ENCODE results near the gene PCSK5.

PCSK5 gene

DNA sequence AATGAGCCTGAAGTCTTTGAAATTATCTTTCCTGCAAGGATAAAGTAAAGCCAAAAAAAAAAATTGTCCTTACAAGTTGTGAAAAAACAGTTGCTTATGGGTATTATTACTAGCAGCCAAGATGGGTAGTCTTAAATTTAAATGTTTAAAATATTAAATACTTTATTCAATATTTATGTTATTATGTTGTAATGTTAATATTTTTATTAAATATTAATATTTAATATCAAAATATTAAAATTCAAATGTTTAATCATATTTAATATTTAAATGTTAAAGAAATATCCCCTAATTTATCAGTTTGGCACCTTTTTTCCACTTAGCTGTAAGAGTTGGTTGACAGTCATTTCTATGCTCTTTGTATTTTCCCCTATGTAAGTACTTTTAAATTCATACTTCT is 86.1 kb downstream of the PCSK5 start:
- no peak for TF ChIP-seq GATA1 (IDR thresholded peaks at IDR 0.05; ENCODE audit: low read depth, low read length)
- DNase-seq: no peak

GRCh38 chr9:75979362-75979761 is 88.9 kb downstream of the PCSK5 start:
- no peak for TF ChIP-seq GATA1 (IDR thresholded peaks at IDR 0.05; ENCODE audit: low read depth, low read length)
- no peak for TF ChIP-seq POLR2A (IDR thresholded peaks at IDR 0.05; ENCODE audit: low read length)
- DNase-seq: no peak

GRCh38 chr9:75983319-75984045 is 93.0 kb downstream of the PCSK5 start:
- DNase-seq: no peak
- TF ChIP-seq POLR2A (IDR thresholded peaks at IDR 0.05; ENCODE audit: low read length) (no peak), GATA1 (IDR thresholded peaks at IDR 0.05; ENCODE audit: low read depth, low read length) (no peak)

GRCh38 chr9:75985515-75985914 is 95.0 kb downstream of the PCSK5 start:
- no peak for DNase-seq
- TF ChIP-seq POLR2A (IDR thresholded peaks at IDR 0.05; ENCODE audit: low read length) (no peak), GATA1 (IDR thresholded peaks at IDR 0.05; ENCODE audit: low read depth, low read length) (no peak)

DNA sequence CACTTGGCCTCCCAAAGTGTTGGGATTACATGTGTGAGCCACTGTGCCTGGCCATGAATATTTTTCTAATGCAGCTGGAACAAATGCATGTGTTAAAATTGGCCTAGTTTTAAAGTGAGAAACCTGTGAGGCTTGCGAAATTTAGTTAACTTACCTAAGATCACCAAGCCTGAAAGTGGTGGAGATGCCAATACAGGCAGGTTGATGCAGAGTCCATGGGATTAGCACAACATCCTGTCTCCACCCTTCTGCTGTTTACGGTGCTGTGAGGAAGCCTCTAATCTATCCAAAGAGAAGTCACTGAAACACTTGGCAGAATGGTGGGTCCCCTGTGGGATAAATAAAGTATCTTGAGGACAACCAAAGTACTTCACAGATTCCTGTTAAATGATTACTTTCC is 98.2 kb downstream of the PCSK5 start:
- no peak for DNase-seq
- TF ChIP-seq POLR2A (IDR thresholded peaks at IDR 0.05; ENCODE audit: low read length) (no peak), GATA1 (IDR thresholded peaks at IDR 0.05; ENCODE audit: low read depth, low read length) (no peak)

- no peak for TF ChIP-seq POLR2A (IDR thresholded peaks at IDR 0.05; ENCODE audit: low read length)
- no peak for TF ChIP-seq GATA1 (IDR thresholded peaks at IDR 0.05; ENCODE audit: low read depth, low read length)
- no peak for DNase-seq
Measured at GRCh38 chr9:75990156-75990555, 99.7 kb downstream of the PCSK5 start.

- no peak for TF ChIP-seq POLR2A (IDR thresholded peaks at IDR 0.05; ENCODE audit: low read length)
- DNase-seq: no peak
Measured at GRCh38 chr9:75990576-75991304, 100.3 kb downstream of the PCSK5 start.

DNA sequence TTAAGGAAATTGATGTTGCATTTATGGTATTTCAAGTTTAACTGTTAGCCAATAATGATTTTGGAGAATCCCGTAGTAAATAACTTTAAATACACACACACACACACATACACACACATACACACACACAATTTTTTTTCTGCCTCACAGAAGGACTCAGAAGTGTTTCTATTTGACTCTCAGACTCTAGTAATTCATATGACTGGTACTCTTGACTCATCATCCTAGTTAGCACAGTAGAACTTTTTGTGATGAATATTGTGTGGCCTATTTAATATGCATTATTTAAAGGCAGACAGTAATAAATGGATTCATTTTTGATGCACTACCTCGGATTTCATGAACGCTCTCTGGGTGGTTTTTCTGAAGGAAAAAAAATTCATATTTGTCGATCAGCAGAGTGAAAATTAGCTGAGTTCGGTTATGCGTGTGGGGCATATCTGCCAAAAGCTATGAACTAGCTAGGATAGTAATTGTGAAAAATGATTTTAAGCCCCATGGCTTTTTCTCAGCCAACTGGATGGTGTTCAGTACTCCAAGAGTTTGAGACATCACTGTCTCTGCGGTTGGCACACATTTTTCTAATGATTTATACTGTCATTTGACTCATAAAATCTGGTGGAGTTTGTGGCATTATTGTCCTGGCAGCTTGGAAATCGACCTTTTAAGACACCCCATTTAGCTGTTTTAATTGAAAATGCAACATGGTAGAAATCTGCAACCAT is 102.2 kb downstream of the PCSK5 start:
- DNase-seq: no peak
- TF ChIP-seq GATA1 (IDR thresholded peaks at IDR 0.05; ENCODE audit: low read depth, low read length) (no peak), POLR2A (IDR thresholded peaks at IDR 0.05; ENCODE audit: low read length) (no peak)

- DNase-seq: no peak
- TF ChIP-seq POLR2A (IDR thresholded peaks at IDR 0.05; ENCODE audit: low read length) (no peak), GATA1 (IDR thresholded peaks at IDR 0.05; ENCODE audit: low read depth, low read length) (no peak)
Measured at GRCh38 chr9:75993434-75993833, 103.0 kb downstream of the PCSK5 start.

DNA sequence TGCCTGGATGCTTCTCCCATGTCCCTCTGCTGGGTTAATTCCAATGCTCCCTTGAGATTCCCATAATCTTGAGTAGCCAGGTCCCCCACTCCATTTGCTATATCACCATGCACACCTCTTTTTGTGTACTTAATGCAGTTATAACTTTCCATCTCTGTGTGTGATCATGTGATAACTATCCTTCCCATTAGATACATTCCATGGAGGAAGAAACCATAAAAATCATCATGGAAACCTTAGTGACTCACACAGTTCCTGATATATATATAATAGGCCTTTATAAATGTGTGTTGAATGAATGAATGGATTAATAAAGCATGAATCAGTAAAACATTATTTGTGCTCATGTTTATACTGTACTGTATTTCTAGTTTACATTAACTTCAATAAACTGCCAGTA is 104.6 kb downstream of the PCSK5 start:
- TF ChIP-seq POLR2A (IDR thresholded peaks at IDR 0.05; ENCODE audit: low read length): no peak
- no peak for TF ChIP-seq GATA1 (IDR thresholded peaks at IDR 0.05; ENCODE audit: low read depth, low read length)

GRCh38 chr9:75996726-75997125 is 106.3 kb downstream of the PCSK5 start:
- no peak for DNase-seq
- no peak for TF ChIP-seq POLR2A (IDR thresholded peaks at IDR 0.05; ENCODE audit: low read length)
- TF ChIP-seq GATA1 (IDR thresholded peaks at IDR 0.05; ENCODE audit: low read depth, low read length): no peak

More for the DNA sequence above, 104.6 kb downstream of the PCSK5 start:
- no peak for DNase-seq

DNA sequence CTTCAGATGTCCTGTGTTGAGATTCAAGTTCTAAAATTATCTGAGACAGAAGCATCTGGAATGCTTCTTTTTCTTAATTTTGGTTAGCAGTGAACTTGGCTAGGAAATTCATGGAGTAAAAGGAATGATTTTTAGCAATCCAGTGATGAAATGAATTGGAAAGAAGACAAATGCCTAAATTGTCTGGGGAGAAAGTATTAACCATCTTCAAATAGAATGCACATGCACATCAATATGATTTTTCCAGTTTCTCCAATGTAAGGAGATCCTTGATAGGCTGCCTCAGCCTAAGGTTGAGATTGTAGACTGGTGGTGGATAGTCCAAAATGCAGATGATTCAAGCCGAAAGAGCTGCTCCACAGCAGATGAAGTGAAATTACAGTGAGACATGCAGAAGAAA is 106.7 kb downstream of the PCSK5 start:
- no peak for DNase-seq
- TF ChIP-seq POLR2A (IDR thresholded peaks at IDR 0.05; ENCODE audit: low read length): no peak

GRCh38 chr9:75998096-75998780 is 107.8 kb downstream of the PCSK5 start:
- TF ChIP-seq POLR2A (IDR thresholded peaks at IDR 0.05; ENCODE audit: low read length): no peak
- no peak for TF ChIP-seq GATA1 (IDR thresholded peaks at IDR 0.05; ENCODE audit: low read depth, low read length)
- no peak for DNase-seq

- TF ChIP-seq GATA1 (IDR thresholded peaks at IDR 0.05; ENCODE audit: low read depth, low read length) (no peak), POLR2A (IDR thresholded peaks at IDR 0.05; ENCODE audit: low read length) (no peak)
- no peak for DNase-seq
Measured at GRCh38 chr9:76001459-76001858, 111.0 kb downstream of the PCSK5 start.
